ENCODE measurements around the gene VAV3. TPM values are rescaled to one million over a fixed set of nuclear protein-coding genes. Genes with fewer than 3 reads are reported as not detected.

Gene VAV3
- total RNA-seq, 2 experiments from 2014 or later, result 5.3 to 6.2 TPM

- peaks cover under 1% of the 10 kb centered on the region for H3K36me3 Mint-ChIP-seq (ENCODE audit: low read depth)
- TF ChIP-seq CTCF (IDR thresholded peaks at IDR 0.05), result no peak
- POLR2A ChIA-PET, result interaction anchor here (0.7 to 2.4 kb wide), 21 partner anchors 9 to 179 kb away, joined by 3 to 9 read pairs (median 3); no protein-coding TSS in a partner anchor
- peak overlapping the region; percentile 98 for H3K27ac Mint-ChIP-seq
- H3K27me3 Mint-ChIP-seq, result no peaks in the 10 kb centered on the region
- intact Hi-C loops (cut with micrococcal nuclease), result loop anchor here (5.0 kb wide), 3 partner anchors 67 to 177 kb away; no protein-coding TSS in a partner anchor
- peak overlapping the region; percentile 93 for H3K4me3 Mint-ChIP-seq
- peaks cover 3% of the 10 kb centered on the region for H3K9me3 Mint-ChIP-seq
- peaks cover 29% of the 10 kb centered on the region for H3K4me1 Mint-ChIP-seq (ENCODE audit: low read depth)
- DNase-seq (peak; percentile 42), ATAC-seq (peak; percentile 10)
- CTCF ChIA-PET, result interaction anchor here (0.6 to 3.2 kb wide), 24 partner anchors 10 to 186 kb away, joined by 3 to 31 read pairs (median 4); no protein-coding TSS in a partner anchor
Observed at GRCh38 chr1:107964336-107965109, 457 bp downstream of the VAV3 start.

GRCh38 chr1:107963601-107964335 is 1.2 kb downstream of the VAV3 start:
- Mint-ChIP-seq H3K4me1 (ENCODE audit: low read depth) (peaks cover 32% of the 10 kb centered on the region), H3K27me3 (no peaks in the 10 kb centered on the region), H3K9me3 (peaks cover 3% of the 10 kb centered on the region), H3K27ac (peak overlapping the region; percentile 98), H3K36me3 (ENCODE audit: low read depth) (peaks cover 5% of the 10 kb centered on the region), H3K4me3 (peak overlapping the region; percentile 93)
- ATAC-seq (peak; percentile 74), DNase-seq (peak; percentile 70)
- no peak for TF ChIP-seq CTCF (IDR thresholded peaks at IDR 0.05)
- ChIA-PET POLR2A (interaction anchor here (0.6 to 2.4 kb wide), 22 partner anchors 9 to 178 kb away, joined by 3 to 9 read pairs (median 3); no protein-coding TSS in a partner anchor), CTCF (interaction anchor here (0.6 to 3.2 kb wide), 23 partner anchors 9 to 186 kb away, joined by 3 to 31 read pairs (median 4); no protein-coding TSS in a partner anchor)
- intact Hi-C loops (cut with micrococcal nuclease), result loop anchor here (1.0 to 5.0 kb wide), 4 partner anchors 27 to 176 kb away; no protein-coding TSS in a partner anchor

GRCh38 chr1:107963008-107963407 is 2.0 kb downstream of the VAV3 start:
- no peaks in the 10 kb centered on the region for H3K27me3 Mint-ChIP-seq
- no peak for DNase-seq
- no peak for TF ChIP-seq CTCF (IDR thresholded peaks at IDR 0.05)
- H3K4me3 Mint-ChIP-seq, result peak overlapping the region; percentile 93
- peaks cover 5% of the 10 kb centered on the region for H3K36me3 Mint-ChIP-seq (ENCODE audit: low read depth)
- H3K4me1 Mint-ChIP-seq (ENCODE audit: low read depth), result peaks cover 32% of the 10 kb centered on the region
- peak overlapping the region; percentile 98 for H3K27ac Mint-ChIP-seq
- no peak for ATAC-seq
- ChIA-PET CTCF (interaction anchor here (1.1 to 3.2 kb wide), 12 partner anchors 9 to 181 kb away, joined by 3 to 31 read pairs (median 6); no protein-coding TSS in a partner anchor), POLR2A (interaction anchor here (0.6 to 2.4 kb wide), 6 partner anchors 10 to 176 kb away, joined by 3 to 9 read pairs (median 5); no protein-coding TSS in a partner anchor)
- intact Hi-C loops (cut with micrococcal nuclease), result loop anchor here (1.0 to 5.0 kb wide), 4 partner anchors 27 to 176 kb away; no protein-coding TSS in a partner anchor
- H3K9me3 Mint-ChIP-seq, result peaks cover 3% of the 10 kb centered on the region

- DNase-seq (no peak), ATAC-seq (peak; percentile 29)
- intact Hi-C loops (cut with micrococcal nuclease), result no loop called here
- no peaks in the 10 kb centered on the region for H3K27me3 Mint-ChIP-seq
- H3K4me3 Mint-ChIP-seq, result no peak overlapping the region
- no peaks in the 10 kb centered on the region for H3K9me3 Mint-ChIP-seq
- peaks cover 50% of the 10 kb centered on the region for H3K4me1 Mint-ChIP-seq (ENCODE audit: low read depth)
- H3K36me3 Mint-ChIP-seq (ENCODE audit: low read depth), result peaks cover 5% of the 10 kb centered on the region
- ChIA-PET CTCF (interaction anchor here (1.0 to 1.8 kb wide), 3 partner anchors 9 to 44 kb away, joined by 3 to 5 read pairs (median 5); partner anchors contain the start of gene VAV3), POLR2A (interaction anchor here (0.7 to 1.2 kb wide), 3 partner anchors 10 to 16 kb away, joined by 3 to 4 read pairs (median 3); no protein-coding TSS in a partner anchor)
- no peak overlapping the region for H3K27ac Mint-ChIP-seq
- no peak for TF ChIP-seq CTCF (IDR thresholded peaks at IDR 0.05)
Observed at GRCh38 chr1:107954719-107955415, 10.1 kb downstream of the VAV3 start.
